ENCODE results near the gene RNU7-1. TPM values are rescaled to one million over a fixed set of nuclear protein-coding genes. Genes with fewer than 3 reads are reported as not detected.

Gene RNU7-1
- total RNA-seq, 4 donors from 2014 or later = not detected

GRCh38 chr12:6934110-6934509, 9.5 kb upstream of the RNU7-1 start:
- Histone ChIP-seq H3K4me1 (peaks cover 35 to 61% of the 10 kb centered on the region in 2 donors), H3K4me3 (replicated peaks in 1 of 3) (no peak overlapping the region), H3K27ac (peak overlapping the region; percentile 33 to 75 (median 40)), H3K36me3 (peaks cover 23% of the 10 kb centered on the region in 2 donors), H3K9me3 (no peaks in the 10 kb centered on the region), H3K27me3 (no peaks in the 10 kb centered on the region)
- intact Hi-C loops (cut with DNase I) = no loop called here
- 44 to 46% methylated on average over 8 of the region's 8 CpGs for WGBS, 2 donors
- TF ChIP-seq CTCF (IDR thresholded peaks at IDR 0.05) (no peak), POLR2A (IDR thresholded peaks at IDR 0.05) (no peak)
- no peak for DNase-seq

- intact Hi-C loops (cut with DNase I) = no loop called here
- H3K27me3 ChIP-seq = no peaks in the 10 kb centered on the region
- WGBS, 2 donors = 77 to 84% methylated on average over 14 of the region's 14 CpGs
- no peak for DNase-seq
- H3K36me3 ChIP-seq = peaks cover 23 to 26% of the 10 kb centered on the region in 2 donors
- H3K4me1 ChIP-seq = peaks cover 21 to 48% of the 10 kb centered on the region in 2 donors
- H3K27ac ChIP-seq = peak overlapping the region in 2 of 3 donors; percentile 21 to 75
- H3K4me3 ChIP-seq (replicated peaks in 1 of 3) = no peak overlapping the region
- no peaks in the 10 kb centered on the region for H3K9me3 ChIP-seq
- no peak for TF ChIP-seq CTCF (IDR thresholded peaks at IDR 0.05)
- TF ChIP-seq POLR2A (IDR thresholded peaks at IDR 0.05) = no peak
These were observed 8.0 kb upstream of the RNU7-1 start for GRCh38 chr12:6935371-6936193.

DNA sequence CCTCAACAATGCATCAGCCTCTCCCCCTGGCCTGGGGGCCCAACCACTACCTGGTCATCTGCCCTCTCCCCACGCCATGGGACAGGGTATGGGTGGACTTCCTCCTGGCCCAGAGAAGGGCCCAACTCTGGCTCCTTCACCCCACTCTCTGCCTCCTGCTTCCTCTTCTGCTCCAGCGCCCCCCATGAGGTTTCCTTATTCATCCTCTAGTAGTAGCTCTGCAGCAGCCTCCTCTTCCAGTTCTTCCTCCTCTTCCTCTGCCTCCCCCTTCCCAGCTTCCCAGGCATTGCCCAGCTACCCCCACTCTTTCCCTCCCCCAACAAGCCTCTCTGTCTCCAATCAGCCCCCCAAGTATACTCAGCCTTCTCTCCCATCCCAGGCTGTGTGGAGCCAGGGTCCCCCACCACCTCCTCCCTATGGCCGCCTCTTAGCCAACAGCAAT, 7.4 kb upstream of the RNU7-1 start:
- Histone ChIP-seq H3K4me1 (peaks cover 18 to 48% of the 10 kb centered on the region in 2 donors), H3K4me3 (replicated peaks in 1 of 3) (no peak overlapping the region), H3K36me3 (peaks cover 25 to 27% of the 10 kb centered on the region in 2 donors), H3K27me3 (no peaks in the 10 kb centered on the region), H3K27ac (peak overlapping the region in 2 of 3 donors; percentile 93 to 96), H3K9me3 (no peaks in the 10 kb centered on the region)
- DNase-seq = no peak
- 92 to 94% methylated on average over 3 of the region's 3 CpGs for WGBS, 2 donors
- TF ChIP-seq POLR2A (IDR thresholded peaks at IDR 0.05) = no peak
- intact Hi-C loops (cut with DNase I) = no loop called here

DNA sequence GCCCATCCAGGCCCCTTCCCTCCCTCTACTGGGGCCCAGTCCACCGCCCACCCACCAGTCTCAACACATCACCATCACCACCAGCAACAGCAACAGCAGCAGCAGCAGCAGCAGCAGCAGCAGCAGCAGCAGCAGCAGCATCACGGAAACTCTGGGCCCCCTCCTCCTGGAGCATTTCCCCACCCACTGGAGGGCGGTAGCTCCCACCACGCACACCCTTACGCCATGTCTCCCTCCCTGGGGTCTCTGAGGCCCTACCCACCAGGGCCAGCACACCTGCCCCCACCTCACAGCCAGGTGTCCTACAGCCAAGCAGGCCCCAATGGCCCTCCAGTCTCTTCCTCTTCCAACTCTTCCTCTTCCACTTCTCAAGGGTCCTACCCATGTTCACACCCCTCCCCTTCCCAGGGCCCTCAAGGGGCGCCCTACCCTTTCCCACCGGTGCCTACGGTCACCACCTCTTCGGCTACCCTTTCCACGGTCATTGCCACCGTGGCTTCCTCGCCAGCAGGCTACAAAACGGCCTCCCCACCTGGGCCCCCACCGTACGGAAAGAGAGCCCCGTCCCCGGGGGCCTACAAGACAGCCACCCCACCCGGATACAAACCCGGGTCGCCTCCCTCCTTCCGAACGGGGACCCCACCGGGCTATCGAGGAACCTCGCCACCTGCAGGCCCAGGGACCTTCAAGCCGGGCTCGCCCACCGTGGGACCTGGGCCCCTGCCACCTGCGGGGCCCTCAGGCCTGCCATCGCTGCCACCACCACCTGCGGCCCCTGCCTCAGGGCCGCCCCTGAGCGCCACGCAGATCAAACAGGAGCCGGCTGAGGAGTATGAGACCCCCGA, 6.8 kb upstream of the RNU7-1 start:
- intact Hi-C loops (cut with DNase I) = no loop called here
- no peaks in the 10 kb centered on the region for H3K27me3 ChIP-seq
- H3K9me3 ChIP-seq = no peaks in the 10 kb centered on the region
- peak in 1 of 2 donors; percentile 6 for TF ChIP-seq POLR2A (IDR thresholded peaks at IDR 0.05)
- TF ChIP-seq CTCF (IDR thresholded peaks at IDR 0.05) = no peak
- H3K4me1 ChIP-seq = peaks cover 18 to 42% of the 10 kb centered on the region in 2 donors
- peak overlapping the region; percentile 90 to 96 (median 93) for H3K27ac ChIP-seq
- peaks cover 31 to 33% of the 10 kb centered on the region in 2 donors for H3K36me3 ChIP-seq
- WGBS, 2 donors = 42 to 47% methylated on average over 25 to 27 of the region's 36 CpGs
- DNase-seq = no peak
- H3K4me3 ChIP-seq (replicated peaks in 1 of 3) = peak overlapping the region in 1 of 3 donors; percentile 46

- peak overlapping the region in 2 of 3 donors; percentile 16 to 46 for H3K4me3 ChIP-seq (replicated peaks in 1 of 3)
- WGBS, 2 donors = 0 to 2% methylated on average over 30 to 41 of the region's 80 CpGs
- DNase-seq = peak; percentile 94
- no peaks in the 10 kb centered on the region for H3K27me3 ChIP-seq
- no peaks in the 10 kb centered on the region for H3K9me3 ChIP-seq
- TF ChIP-seq POLR2A (IDR thresholded peaks at IDR 0.05) = peak in 1 of 2 donors; percentile 86
- peak; percentile 89 to 98 (median 94) for TF ChIP-seq CTCF (IDR thresholded peaks at IDR 0.05)
- H3K36me3 ChIP-seq = peaks cover 33% of the 10 kb centered on the region in 2 donors
- intact Hi-C loops (cut with DNase I) = loop anchor here (2.0 kb wide), 1 partner anchor 69 kb away; no protein-coding TSS in a partner anchor
- peak overlapping the region; percentile 90 to 96 (median 93) for H3K27ac ChIP-seq
- H3K4me1 ChIP-seq = peaks cover 20 to 39% of the 10 kb centered on the region in 2 donors
These were observed 5.9 kb upstream of the RNU7-1 start for GRCh38 chr12:6937481-6938352.

Measured in thyroid gland (tissue), 4 donors.